MV-4-11 (cell line): ENCODE results near the gene ETFA.

Experiments
- DNase-seq: peaks from one replicate; lab custom pipeline; 2025; lab: John Stamatoyannopoulos, UW

The ETFA gene

DNA sequence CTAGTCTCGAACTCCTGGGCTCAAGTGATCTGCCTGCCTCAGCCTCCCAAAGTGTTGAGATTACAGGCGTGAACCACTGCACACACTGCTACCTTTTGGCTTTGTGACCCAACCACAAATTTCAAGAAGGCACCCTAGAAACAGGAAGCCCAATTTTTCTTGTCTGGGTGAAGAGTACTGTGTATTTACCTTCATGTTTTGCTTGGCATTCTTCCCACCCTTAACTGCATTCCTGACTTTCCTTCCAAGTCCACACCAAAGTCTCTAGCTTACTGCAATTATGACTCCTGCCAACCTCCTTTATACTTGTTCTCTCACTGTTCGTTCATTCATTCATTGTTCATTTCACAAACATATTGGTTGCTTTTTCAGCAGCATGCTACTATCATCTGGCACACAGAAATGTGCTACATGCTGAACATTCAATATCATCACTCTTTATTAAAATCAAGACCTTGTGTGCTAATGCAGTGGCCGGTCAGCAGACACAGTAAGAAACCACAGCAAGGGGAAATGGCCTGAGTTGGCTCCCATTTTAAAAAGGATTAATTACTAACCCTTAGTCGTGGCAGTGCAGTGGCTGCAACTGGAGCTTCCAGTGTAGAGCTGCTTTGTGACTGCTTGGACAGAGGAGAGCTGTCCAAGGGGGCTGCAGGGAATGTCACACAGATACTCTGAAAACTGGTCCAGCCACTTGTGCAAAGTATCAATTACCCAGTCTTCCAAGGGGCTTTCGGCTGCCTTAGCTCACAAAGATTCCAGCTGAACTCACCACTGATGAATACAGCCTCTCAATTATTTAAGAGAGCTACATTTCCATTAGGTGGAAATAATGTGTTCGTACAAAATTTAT lies 94.0 kb downstream of the ETFA start:
- DNase-seq = no peak

DNA sequence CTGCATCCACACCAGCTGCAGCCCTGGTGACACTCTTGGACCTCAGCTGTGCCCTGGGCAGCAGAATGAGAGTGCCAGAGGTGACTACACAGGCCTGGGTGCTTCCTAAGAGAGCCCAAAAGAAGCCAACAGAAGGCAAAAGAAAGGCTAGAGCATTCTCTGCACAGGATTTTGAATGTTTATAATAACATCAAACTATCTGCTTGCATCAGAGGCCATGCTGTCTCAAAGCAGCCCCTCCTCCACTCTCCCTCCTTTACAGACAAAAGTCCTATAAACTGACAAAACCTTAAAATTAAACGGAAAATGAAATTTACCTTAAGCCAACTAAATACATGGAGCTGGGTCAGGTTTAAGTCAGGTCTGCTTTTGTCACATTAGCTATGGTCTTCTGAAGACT lies 95.6 kb downstream of the ETFA start:
- DNase-seq = no peak

DNA sequence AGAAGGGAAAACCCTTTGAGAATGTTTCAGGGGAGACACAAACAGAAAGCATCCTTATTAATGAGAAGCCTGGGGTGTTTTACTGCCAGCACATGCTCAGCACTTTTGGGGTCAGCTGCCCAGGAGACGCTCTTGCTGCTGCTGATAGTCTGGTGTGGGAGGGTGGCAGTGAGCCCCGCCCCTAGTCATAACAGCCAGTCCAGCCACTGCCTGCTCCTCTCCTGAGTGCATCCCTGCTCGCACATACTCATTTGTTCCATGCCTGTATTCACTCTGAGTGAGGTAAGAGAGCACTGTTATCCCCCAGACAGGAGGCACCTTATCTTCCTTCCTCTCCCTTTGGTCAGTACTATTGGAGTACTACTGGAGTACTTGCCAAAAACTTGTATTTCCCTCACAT lies 101.3 kb downstream of the ETFA start:
- DNase-seq = no peak

DNA sequence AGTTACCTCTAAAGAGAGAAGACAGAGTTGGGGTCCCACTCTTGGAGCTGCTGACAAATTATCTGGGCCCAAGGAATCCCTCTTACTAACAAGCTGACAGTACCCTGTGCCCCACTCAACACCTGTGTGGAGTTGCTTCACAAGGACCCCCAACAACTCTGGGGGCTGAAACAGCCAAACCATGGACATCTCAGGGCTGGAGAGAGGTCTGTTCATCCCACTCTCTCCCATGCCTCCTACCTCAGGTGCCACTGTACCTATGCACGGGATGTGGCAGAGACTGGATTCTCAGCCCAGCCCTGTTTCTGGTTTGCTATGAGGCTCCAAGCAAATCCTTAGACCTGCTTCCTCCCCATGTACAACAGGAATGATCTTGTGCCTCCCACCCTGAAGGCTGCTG lies 101.7 kb downstream of the ETFA start:
- no peak for DNase-seq

- no peak for DNase-seq
These were observed 102.4 kb downstream of the ETFA start for GRCh38 chr15:76208786-76209424.

DNA sequence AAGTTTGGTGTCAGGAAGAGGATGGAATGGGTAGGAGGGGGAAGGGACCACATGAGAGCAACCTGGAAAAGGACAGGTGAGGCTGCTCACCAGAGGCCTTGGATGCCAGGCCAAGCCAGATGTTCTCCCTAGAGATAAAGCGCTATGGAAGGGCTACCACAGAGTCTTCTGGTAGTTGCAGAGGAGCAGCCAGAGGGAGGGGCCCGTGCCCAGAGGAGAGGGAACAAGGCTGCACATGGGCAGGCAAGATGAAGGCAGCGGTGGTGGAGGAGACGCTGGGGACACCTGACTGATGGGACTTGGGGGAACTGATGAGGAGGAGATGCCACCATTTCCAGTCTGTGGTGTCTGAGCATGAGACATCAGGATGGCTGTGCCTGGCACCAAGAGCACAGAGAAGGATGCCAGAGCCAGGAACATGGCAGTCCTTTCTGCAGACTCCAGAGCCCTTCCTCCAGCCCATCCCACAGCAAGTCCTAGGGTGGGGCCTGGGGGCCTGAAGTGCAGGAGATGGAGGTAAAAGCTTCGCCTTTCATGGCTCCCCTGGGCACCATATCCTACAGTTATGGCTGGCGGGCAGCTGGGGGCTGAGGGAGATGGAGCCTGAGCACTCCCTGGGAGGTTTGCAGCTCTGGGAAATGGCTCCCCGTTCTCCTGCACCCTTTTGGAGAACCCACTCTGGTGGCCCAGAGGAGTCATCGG lies 103.0 kb downstream of the ETFA start:
- DNase-seq = no peak

GRCh38 chr15:76206325-76206976 lies 104.8 kb downstream of the ETFA start:
- no peak for DNase-seq

DNA sequence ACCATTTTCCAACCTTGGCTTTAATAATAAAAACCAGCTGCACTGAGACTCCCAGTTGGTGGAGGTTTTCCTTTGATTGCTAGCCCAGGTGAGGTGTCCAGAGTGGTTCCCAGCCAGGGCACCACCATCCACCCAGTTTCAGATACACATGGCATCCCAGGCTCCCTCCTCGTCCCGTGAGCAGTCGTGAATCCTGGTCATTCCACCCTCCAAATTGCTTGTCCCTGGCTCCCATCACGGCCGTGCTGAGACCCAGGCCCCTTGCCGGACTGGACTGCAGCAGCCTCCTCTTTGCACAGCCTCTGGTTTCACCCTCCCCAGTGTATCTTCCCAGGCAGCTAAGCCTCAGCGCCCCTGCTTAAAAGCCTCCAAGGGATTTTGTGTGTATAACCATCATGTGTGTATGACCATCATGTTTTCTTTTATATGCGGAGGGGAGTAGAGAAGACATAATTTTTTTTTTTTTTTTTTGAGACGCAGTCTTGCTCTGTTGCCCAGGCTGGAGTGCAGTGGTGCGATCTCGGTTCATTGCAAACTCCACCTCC lies 106.3 kb downstream of the ETFA start:
- no peak for DNase-seq

DNA sequence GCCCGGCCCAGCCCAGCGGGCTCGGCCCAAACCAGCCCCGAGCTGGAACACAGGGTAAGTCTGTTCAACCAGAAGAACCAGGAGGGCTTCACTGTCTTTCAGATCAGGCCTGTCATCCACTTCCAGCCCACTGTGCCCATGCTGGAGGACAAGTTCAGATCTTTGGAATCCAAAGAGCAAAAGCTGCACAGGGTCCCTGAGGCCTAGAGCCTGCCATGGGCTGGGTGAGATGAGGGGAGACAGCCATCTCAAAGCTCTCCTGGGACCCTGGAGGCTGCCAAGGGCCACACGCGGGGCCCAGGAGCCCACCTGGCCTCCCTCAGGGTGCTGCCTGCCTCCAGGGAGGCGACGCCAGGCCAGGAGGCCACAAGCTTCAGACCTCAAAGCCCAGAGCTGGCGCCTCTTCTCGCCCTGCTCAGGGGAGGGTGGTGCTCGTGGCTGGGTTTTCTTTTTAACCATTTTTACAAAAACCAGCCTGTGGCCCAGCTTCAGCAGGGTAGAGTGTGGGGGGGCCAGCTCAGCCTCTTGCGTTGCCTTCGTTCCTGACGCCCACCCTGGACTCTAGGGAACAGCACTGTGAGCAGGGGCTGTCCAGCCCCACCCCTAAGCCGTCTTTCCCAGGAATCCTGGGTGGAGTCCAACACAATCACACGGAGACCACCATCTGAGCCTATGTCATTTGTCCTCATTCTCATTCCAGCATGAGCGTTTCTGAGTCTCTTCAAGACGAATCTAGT lies 107.0 kb downstream of the ETFA start:
- DNase-seq = no peak

- DNase-seq = no peak
These were observed 107.7 kb downstream of the ETFA start for GRCh38 chr15:76203346-76204108.

- no peak for DNase-seq
These were observed 109.6 kb downstream of the ETFA start for GRCh38 chr15:76201536-76202255.

DNA sequence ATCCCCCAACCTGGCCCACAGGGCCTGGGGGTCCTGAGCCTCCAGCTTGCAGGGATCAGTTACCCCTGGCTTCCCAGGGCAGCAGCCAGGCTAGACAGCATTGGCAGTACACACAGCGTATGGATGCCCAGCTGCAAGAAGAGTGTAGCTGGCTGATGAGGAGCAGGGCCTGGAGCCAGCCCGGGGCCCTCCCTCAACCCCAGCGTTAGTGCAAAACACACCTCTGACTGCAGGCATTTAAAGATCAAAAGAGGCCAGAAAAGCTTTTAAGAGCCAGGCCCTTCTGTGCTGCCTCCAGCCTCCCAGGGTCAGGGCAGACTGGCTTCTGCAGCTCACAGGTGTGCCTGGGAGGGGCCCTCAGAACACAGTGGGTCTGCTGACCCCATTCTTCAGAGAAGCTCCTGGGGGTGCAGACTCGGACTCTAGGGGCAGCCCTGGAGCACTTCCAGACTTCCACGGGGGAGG lies 110.6 kb downstream of the ETFA start:
- no peak for DNase-seq

GRCh38 chr15:76200083-76200465 lies 111.2 kb downstream of the ETFA start:
- no peak for DNase-seq

DNA sequence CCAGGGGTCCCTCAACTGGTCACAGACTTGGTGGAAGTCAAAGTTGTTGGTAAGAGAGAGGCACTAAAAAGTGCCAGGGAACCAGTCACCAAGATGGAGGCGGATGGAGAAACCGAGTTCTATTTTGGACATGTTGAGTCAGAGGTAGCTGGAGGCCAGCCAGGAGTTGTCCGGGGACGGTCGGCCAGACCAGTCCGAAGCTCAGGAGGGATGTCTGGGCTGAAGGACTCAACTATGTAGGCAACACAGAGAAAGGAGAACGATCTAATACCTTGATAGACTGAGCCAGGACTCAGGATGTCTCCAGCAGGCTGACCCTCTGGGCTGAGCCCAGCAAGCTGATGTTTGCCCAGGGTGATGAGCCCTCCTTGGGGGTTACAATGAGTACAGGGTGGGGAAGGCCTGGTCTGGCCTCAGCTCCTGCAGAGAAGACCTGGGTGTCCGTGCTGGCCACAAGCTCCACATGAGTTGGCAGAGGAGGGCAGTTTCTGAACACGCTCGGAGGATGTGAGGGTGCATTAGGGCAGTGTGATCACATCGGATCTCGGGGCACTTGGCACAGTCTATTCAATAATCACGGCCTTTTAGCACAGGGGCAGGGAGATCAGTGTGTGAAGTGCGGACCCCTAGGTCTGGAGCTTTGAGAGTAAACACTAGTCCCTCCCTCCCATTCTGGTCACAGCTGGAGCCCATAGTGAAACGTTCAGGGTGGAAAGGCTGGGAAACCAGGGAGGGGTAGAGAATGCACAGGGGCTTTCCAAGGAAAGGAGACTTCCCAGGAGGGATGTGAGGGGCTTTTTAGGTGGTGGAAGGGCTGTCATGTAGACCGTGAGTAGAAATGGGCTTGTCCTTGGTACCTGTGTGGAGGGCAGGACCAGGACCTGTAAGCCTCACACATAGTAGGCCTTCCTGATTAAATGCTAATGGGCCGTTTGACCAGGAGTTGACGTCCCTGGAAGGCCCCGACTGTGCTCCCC lies 111.9 kb downstream of the ETFA start:
- no peak for DNase-seq

- no peak for DNase-seq
These were observed 112.7 kb downstream of the ETFA start for GRCh38 chr15:76198456-76199105.

DNA sequence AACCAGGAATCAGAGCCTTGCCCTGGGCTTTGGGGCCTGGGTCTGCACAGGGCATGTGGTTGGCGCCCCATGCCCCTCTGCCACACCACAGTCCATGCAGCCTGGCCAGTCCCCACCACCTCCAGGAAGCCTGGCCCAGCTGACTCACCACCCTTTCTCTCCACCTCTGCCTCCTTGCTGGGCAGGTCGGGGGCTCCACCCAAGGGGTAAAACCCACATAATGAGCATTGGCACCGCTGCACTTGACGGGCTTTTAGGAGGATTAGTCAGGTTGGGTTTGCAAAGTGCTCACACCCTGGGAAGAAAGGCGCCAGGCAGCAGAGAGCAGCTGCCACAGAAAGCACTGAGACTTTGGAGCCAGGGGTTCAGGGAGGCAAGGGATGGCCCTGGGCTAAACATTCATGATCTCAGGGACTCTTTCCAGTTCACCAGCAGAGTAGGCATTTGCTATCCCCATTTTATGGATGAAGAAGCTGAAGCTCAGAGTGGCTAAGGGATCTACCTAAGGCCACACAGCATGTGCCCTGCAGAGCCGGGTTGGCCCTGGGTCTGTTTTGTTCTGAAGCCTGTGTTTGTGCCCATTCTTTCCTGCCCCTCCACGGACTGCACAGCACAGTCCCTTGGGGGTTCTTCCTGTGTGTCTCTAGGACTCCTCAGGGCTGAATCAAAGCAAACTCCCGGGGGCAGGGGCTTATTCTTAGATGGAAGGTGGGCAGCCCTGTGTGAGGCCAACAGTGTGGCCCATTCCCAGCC lies 113.4 kb downstream of the ETFA start:
- no peak for DNase-seq
